ENCODE data around the gene ZNF280B. TPM values are rescaled to one million over a fixed set of nuclear protein-coding genes. Genes with fewer than 3 reads are reported as not detected.

Gene ZNF280B
- polyA plus RNA-seq, 3 donors = 0.04 TPM; not detected in 2

DNA sequence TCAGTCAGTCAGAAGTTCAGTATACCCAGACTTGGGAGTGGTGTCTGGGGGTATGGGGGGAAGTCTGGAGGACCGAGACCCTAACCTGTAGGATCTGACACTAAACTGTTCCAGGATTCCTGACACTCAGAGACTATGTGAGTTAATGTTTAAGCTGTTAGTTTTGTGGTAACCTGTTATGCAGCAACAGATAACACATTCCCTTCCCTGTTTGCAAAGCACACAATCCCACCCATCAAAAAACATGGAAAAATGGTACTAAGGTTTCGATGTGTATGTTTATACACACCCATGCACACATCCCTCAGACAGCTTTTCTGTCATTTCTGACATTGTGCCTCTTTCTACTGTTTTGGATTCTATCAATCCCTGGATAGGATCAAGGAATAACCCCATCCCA, 27.6 kb downstream of the ZNF280B start:
- Mint-ChIP-seq H3K4me3 (no peak overlapping the region), H3K36me3 (no peaks in the 10 kb centered on the region), H3K4me1 (peaks cover 2% of the 10 kb centered on the region), H3K9me3 (no peaks in the 10 kb centered on the region), H3K27me3 (ENCODE audit: low read depth in 3 of 3) (peaks cover 0 to 2% (median 0%) of the 10 kb centered on the region in 3 donors), H3K27ac (no peak overlapping the region)
- intact Hi-C loops (cut with micrococcal nuclease) = no loop called here
- no peak overlapping the region for H3K4me3 ChIP-seq (replicated peaks in 1 of 3; ENCODE audit: low read depth in 2 of 3, low read length in 3 of 3)
- H3K36me3 ChIP-seq (replicated peaks in 1 of 2; ENCODE audit: control insufficient read depth in 1 of 2, insufficient read depth in 2 of 2, low read length in 2 of 2) = no peaks in the 10 kb centered on the region
- H4K20me1 ChIP-seq (ENCODE audit: insufficient read depth, low read length) = no peaks in the 10 kb centered on the region
- no peak for DNase-seq
- no CpG with 5 or more reads among the region's 2 CpGs for WGBS (ENCODE audit: insufficient coverage)
- H3K4me2 ChIP-seq (replicated peaks; ENCODE audit: extremely low read depth, low read length, poor library complexity, severe bottlenecking) = no peak overlapping the region
- no peaks in the 10 kb centered on the region for H3K79me2 ChIP-seq (ENCODE audit: insufficient read depth, low read length)
- TF ChIP-seq, protein P1, sequence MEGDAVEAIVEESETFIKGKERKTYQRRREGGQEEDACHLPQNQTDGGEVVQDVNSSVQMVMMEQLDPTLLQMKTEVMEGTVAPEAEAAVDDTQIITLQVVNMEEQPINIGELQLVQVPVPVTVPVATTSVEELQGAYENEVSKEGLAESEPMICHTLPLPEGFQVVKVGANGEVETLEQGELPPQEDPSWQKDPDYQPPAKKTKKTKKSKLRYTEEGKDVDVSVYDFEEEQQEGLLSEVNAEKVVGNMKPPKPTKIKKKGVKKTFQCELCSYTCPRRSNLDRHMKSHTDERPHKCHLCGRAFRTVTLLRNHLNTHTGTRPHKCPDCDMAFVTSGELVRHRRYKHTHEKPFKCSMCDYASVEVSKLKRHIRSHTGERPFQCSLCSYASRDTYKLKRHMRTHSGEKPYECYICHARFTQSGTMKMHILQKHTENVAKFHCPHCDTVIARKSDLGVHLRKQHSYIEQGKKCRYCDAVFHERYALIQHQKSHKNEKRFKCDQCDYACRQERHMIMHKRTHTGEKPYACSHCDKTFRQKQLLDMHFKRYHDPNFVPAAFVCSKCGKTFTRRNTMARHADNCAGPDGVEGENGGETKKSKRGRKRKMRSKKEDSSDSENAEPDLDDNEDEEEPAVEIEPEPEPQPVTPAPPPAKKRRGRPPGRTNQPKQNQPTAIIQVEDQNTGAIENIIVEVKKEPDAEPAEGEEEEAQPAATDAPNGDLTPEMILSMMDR (IDR thresholded peaks at IDR 0.05) = no peak
- H3K9ac ChIP-seq (ENCODE audit: insufficient read depth, low read length, poor library complexity, severe bottlenecking) = no peak overlapping the region
- H3K9me3 ChIP-seq (replicated peaks in 1 of 2; ENCODE audit: control insufficient read depth in 1 of 2, insufficient read depth in 1 of 2, low read length in 2 of 2) = no peaks in the 10 kb centered on the region
- H2AFZ ChIP-seq (ENCODE audit: insufficient read depth, low read depth, low read length, poor library complexity, severe bottlenecking) = no peak overlapping the region
- H3K4me1 ChIP-seq (ENCODE audit: control insufficient read depth in 1 of 2, insufficient read depth in 2 of 2, low read length in 2 of 2) = no peaks in the 10 kb centered on the region
- no peak overlapping the region for H3K27ac ChIP-seq (ENCODE audit: low read depth in 1 of 2, low read length in 2 of 2)
- H3K27me3 ChIP-seq (ENCODE audit: control insufficient read depth in 2 of 2, insufficient read depth in 2 of 2, low read length in 2 of 2) = no peaks in the 10 kb centered on the region

DNA sequence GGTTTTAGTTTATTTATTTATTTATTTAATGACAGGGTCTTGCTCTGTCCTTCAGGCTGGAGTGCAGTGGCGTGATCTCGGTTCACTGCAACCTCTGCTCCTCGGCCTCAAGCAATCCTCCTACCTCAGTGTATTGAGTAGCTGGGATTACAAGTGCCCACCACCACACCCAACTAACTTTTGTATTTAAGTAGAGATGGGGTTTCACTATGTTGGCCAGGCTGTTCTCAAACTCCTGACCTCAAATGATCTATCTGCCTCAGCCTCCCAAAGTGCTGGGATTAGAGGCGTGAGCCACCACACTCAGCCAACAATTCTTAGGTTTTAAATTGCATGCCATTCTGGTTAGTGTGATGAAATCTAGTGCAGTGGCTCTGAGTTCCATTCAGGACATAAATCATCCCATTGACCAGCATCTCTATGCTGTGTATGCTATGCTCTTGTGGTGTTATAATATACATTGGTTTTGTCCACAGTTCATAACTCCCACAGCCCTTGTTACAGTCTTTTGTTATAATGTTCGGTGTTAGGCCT, 28.5 kb downstream of the ZNF280B start:
- Mint-ChIP-seq H3K36me3 (no peaks in the 10 kb centered on the region), H3K27me3 (ENCODE audit: low read depth in 3 of 3) (peaks cover 0 to 3% (median 2%) of the 10 kb centered on the region in 3 donors), H3K4me1 (peaks cover 4% of the 10 kb centered on the region), H3K27ac (peak overlapping the region in 1 of 7 donors; percentile 31), H3K9me3 (no peaks in the 10 kb centered on the region), H3K4me3 (no peak overlapping the region)
- no CpG with 5 or more reads among the region's 5 CpGs for WGBS (ENCODE audit: insufficient coverage)
- DNase-seq = no peak
- TF ChIP-seq, protein P1 (IDR thresholded peaks at IDR 0.05) = no peak
- intact Hi-C loops (cut with micrococcal nuclease) = no loop called here
- Histone ChIP-seq H3K9ac (ENCODE audit: insufficient read depth, low read length, poor library complexity, severe bottlenecking) (no peak overlapping the region), H3K27me3 (ENCODE audit: control insufficient read depth in 2 of 2, insufficient read depth in 2 of 2, low read length in 2 of 2) (no peaks in the 10 kb centered on the region), H3K4me3 (replicated peaks in 1 of 3; ENCODE audit: low read depth in 2 of 3, low read length in 3 of 3) (no peak overlapping the region), H3K27ac (ENCODE audit: low read depth in 1 of 2, low read length in 2 of 2) (no peak overlapping the region), H4K20me1 (ENCODE audit: insufficient read depth, low read length) (no peaks in the 10 kb centered on the region), H3K4me1 (ENCODE audit: control insufficient read depth in 1 of 2, insufficient read depth in 2 of 2, low read length in 2 of 2) (no peaks in the 10 kb centered on the region), H3K36me3 (replicated peaks in 1 of 2; ENCODE audit: control insufficient read depth in 1 of 2, insufficient read depth in 2 of 2, low read length in 2 of 2) (no peaks in the 10 kb centered on the region), H2AFZ (ENCODE audit: insufficient read depth, low read depth, low read length, poor library complexity, severe bottlenecking) (no peak overlapping the region), H3K4me2 (replicated peaks; ENCODE audit: extremely low read depth, low read length, poor library complexity, severe bottlenecking) (no peak overlapping the region), H3K9me3 (replicated peaks in 1 of 2; ENCODE audit: control insufficient read depth in 1 of 2, insufficient read depth in 1 of 2, low read length in 2 of 2) (no peaks in the 10 kb centered on the region), H3K79me2 (ENCODE audit: insufficient read depth, low read length) (no peaks in the 10 kb centered on the region)

Measured in CD14-positive monocyte (primary cell).